ENCODE results near the gene SMARCD1.

SMARCD1 gene

GRCh38 chr12:50084775-50085614, at the start of gene SMARCD1:
SMARCD1 (plus strand) TSS chr12:50085342; CDS start chr12:50085370, 28 bp downstream.
- DNase-seq (ENCODE audit: low read depth, low spot score) = peak; percentile 92

- no peak for DNase-seq (ENCODE audit: low read depth, low spot score)
These were observed 46.8 kb upstream of the SMARCD1 start for GRCh38 chr12:50038336-50038735.

GRCh38 chr12:50039151-50039835, 45.8 kb upstream of the SMARCD1 start:
- DNase-seq (ENCODE audit: low read depth, low spot score) = no peak

- DNase-seq (ENCODE audit: low read depth, low spot score) = no peak
These were observed 44.5 kb upstream of the SMARCD1 start for GRCh38 chr12:50040657-50041056.

DNA sequence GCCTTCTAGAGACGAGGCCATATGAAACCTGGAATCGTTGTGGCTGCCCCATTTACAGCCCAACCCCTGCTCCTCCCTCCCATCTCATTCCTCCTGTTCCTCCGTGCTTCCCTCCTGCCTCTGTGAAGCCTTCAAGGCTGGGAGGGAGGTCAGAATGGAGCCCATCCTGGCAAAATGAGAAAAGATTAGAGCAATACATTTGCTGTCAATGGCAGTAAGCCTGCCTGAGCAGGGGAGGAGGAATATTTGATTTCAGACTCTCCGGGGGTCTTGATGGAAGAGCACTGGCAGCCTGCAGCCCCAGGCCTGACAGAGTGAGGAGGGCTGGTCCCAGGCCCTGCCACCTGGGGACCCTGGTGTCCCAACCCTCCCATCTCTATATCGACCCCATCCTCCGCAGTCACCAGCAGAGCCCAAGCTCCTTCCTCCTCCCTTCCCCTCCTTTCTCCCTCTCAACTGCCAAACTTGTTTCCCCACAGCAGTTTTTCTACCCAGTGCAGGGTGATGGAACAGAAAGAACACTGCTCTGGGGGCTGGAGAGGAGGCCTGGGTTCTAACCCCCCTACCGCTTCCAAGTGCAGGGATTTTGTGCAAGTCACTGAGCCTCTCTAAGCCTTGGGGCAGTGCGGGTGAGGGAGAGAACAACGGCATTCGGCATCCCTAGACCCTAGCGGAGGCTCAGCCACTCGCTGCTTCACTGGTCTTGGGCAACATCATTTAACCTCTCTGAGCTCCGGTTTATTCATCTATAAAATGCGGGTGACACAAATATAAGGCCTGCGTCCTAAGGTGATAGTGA, 43.9 kb upstream of the SMARCD1 start:
- DNase-seq (ENCODE audit: low read depth, low spot score) = no peak

DNA sequence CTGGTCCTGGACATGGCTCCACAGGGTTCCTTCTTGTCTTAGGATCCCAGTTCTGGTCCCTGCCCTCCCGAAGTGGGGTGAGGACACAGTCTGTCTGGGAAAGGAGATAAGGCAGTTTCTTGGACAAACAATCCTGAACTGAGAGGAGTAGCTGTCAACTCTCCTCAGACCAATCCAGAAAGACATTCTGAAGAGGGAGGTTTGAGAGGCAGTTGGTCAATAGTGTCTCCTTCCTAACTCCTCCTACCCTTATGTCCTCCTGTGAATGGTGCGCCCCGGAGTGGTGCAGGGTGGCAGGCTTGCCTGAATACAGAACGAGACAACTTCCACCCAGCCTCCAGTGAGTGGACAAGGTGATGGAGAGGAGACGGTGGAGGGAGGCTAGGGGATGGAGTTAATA, 43.2 kb upstream of the SMARCD1 start:
- no peak for DNase-seq (ENCODE audit: low read depth, low spot score)

- DNase-seq (ENCODE audit: low read depth, low spot score) = no peak
These were observed 42.4 kb upstream of the SMARCD1 start for GRCh38 chr12:50042693-50043092.

GRCh38 chr12:50043308-50043707, 41.8 kb upstream of the SMARCD1 start:
- no peak for DNase-seq (ENCODE audit: low read depth, low spot score)

- no peak for DNase-seq (ENCODE audit: low read depth, low spot score)
These were observed 41.3 kb upstream of the SMARCD1 start for GRCh38 chr12:50043854-50044253.

GRCh38 chr12:50047693-50048250, 37.4 kb upstream of the SMARCD1 start:
- DNase-seq (ENCODE audit: low read depth, low spot score) = no peak

DNA sequence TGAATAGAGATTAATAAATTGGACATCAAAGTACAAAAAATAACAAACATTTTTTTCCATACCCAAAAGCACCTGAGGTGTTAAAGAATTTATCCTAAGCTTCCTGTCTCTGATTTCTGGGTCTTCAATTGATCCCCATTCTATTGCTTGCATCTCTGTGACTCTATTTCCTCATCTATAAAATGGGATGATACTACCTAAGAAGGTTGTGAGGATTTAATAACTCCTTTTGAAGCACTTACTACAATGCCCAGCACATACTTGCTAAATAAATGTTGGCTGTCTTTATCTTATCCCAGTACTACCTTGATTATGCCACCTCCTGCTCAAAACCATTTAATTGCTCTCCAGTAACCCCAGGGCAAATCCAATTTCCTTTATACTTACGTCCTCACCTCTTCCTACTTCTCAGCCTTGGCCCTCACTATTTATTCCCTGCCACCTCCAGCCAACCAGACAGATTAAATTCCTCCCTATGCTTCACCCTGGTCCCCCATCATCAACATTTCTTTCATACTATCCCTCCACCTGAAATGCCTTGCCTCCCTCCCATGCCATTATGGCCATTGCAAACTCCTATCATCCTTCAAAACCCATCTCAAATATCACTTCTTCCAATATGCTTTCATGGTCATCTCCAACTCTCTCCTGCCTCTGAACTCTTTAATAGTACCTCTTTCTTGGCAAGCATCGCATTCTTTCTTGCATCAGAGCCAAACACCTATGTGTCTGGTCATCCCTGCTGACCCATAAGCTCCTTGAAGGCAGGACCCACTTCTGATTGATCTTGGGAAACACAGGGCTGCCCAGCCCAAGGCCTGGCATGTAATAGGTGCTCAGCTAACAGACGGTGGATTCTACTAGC, 35.7 kb upstream of the SMARCD1 start:
- DNase-seq (ENCODE audit: low read depth, low spot score) = no peak

- no peak for DNase-seq (ENCODE audit: low read depth, low spot score)
These were observed 35.1 kb upstream of the SMARCD1 start for GRCh38 chr12:50050119-50050385.

- no peak for DNase-seq (ENCODE audit: low read depth, low spot score)
These were observed 34.6 kb upstream of the SMARCD1 start for GRCh38 chr12:50050410-50051098.

GRCh38 chr12:50051101-50051806, 33.9 kb upstream of the SMARCD1 start:
- DNase-seq (ENCODE audit: low read depth, low spot score) = no peak

- DNase-seq (ENCODE audit: low read depth, low spot score) = no peak
These were observed 32.6 kb upstream of the SMARCD1 start for GRCh38 chr12:50052544-50052943.

- no peak for DNase-seq (ENCODE audit: low read depth, low spot score)
These were observed 32.2 kb upstream of the SMARCD1 start for GRCh38 chr12:50052964-50053363.

- DNase-seq (ENCODE audit: low read depth, low spot score) = no peak
These were observed 31.6 kb upstream of the SMARCD1 start for GRCh38 chr12:50053583-50053982.

GRCh38 chr12:50055831-50056638, 29.1 kb upstream of the SMARCD1 start:
- no peak for DNase-seq (ENCODE audit: low read depth, low spot score)

GRCh38 chr12:50056639-50056976, 28.5 kb upstream of the SMARCD1 start:
- no peak for DNase-seq (ENCODE audit: low read depth, low spot score)
